Measurements from ENCODE around the gene CEP85. TPM values are rescaled to one million over a fixed set of nuclear protein-coding genes. Genes with fewer than 3 reads are reported as not detected.
A peak's percentile ranks its signal among the peaks of the same experiment; 100 is the strongest.

The CEP85 gene
- total RNA-seq, 1 donor from 2014 or later, result 46.6 TPM

DNA sequence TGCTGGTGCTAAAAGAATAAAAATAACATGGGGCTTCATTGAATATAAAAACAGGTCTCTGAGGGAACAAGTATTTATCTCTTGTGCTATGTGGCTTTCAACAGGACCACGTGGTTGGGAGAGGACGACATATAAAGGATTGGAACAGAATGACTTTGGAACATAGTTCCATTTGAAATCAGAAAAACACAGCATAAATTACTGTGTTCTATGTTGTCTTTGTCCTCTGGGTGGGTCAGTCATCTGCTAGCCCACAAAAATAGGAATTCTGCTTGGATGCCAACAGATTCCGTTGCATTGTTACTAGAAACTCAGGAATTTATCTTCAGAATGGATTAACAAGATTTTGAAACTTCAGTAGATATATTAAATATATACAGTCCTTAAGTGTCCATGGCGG is 5.9 kb downstream of the CEP85 start:
- H3K36me3 Mint-ChIP-seq (ENCODE audit: low read depth), result peaks cover 7% of the 10 kb centered on the region
- H3K27me3 Mint-ChIP-seq (ENCODE audit: low read depth), result no peaks in the 10 kb centered on the region
- peak overlapping the region; percentile 47 for H3K27ac Mint-ChIP-seq (ENCODE audit: unreplicated experiment)
- peaks cover 5% of the 10 kb centered on the region for H3K9me3 Mint-ChIP-seq
- no peak overlapping the region for H3K4me3 Mint-ChIP-seq
- no peak for TF ChIP-seq CTCF (conservative IDR thresholded peaks at IDR 0.05)
- H3K4me1 Mint-ChIP-seq, result peaks cover 33% of the 10 kb centered on the region
- DNase-seq (ENCODE audit: low read depth, low spot score), result no peak

GRCh38 chr1:26252718-26253117 is 18.7 kb downstream of the CEP85 start:
- no peak for TF ChIP-seq CTCF (conservative IDR thresholded peaks at IDR 0.05)
- peaks cover 16% of the 10 kb centered on the region for H3K36me3 Mint-ChIP-seq (ENCODE audit: low read depth)
- H3K4me1 Mint-ChIP-seq, result no peaks in the 10 kb centered on the region
- no peaks in the 10 kb centered on the region for H3K27me3 Mint-ChIP-seq (ENCODE audit: low read depth)
- H3K9me3 Mint-ChIP-seq, result peaks cover 2% of the 10 kb centered on the region
- DNase-seq (ENCODE audit: low read depth, low spot score), result no peak
- no peak overlapping the region for H3K27ac Mint-ChIP-seq (ENCODE audit: unreplicated experiment)
- no peak overlapping the region for H3K4me3 Mint-ChIP-seq

DNA sequence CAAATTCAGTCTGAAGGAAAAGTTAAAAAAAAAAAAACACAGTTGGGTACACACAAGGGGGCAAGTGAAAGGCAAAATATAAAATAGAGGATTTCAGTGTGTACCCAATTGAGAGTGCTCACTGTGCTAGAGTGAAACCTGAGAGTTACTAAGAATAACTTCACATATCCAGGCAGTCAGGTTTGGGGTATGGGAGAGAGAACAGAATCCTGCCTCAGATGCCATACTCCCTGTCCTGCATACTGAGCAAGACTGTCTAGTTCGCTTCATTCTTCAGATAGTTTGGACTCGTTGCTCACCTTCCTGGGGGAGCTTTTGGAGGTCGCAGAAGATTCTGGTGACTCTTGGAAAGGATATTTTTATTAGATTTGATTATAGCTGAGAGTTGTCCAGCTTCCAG is 20.4 kb downstream of the CEP85 start:
- Mint-ChIP-seq H3K4me3 (no peak overlapping the region), H3K9me3 (peaks cover 2% of the 10 kb centered on the region), H3K4me1 (no peaks in the 10 kb centered on the region), H3K27ac (ENCODE audit: unreplicated experiment) (no peak overlapping the region), H3K27me3 (ENCODE audit: low read depth) (no peaks in the 10 kb centered on the region), H3K36me3 (ENCODE audit: low read depth) (peaks cover 26% of the 10 kb centered on the region)
- DNase-seq (ENCODE audit: low read depth, low spot score), result no peak
- TF ChIP-seq CTCF (conservative IDR thresholded peaks at IDR 0.05), result no peak

DNA sequence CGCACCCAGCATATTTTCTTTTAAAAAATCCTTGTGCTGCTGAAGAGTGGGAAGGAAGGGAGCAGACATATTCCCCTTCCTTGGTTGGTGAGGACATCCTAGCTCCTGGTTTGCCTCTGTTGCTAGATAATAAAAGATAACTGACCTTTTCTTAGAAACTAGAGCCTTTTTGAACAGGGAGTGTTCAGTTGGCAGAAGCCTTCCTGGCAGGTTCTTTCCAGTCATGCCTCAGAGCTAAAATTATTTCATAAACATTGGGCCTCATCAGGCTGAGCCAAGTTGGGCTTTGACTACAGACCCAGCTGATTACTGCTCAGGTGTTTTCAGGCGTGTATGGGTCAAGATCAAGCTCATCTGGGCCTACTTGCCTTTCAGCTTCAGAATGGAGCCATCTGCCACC is 23.2 kb downstream of the CEP85 start:
- no peak for DNase-seq (ENCODE audit: low read depth, low spot score)
- TF ChIP-seq CTCF (conservative IDR thresholded peaks at IDR 0.05), result no peak
- H3K4me3 Mint-ChIP-seq, result no peak overlapping the region
- no peaks in the 10 kb centered on the region for H3K9me3 Mint-ChIP-seq
- no peaks in the 10 kb centered on the region for H3K4me1 Mint-ChIP-seq
- no peaks in the 10 kb centered on the region for H3K27me3 Mint-ChIP-seq (ENCODE audit: low read depth)
- peaks cover 28% of the 10 kb centered on the region for H3K36me3 Mint-ChIP-seq (ENCODE audit: low read depth)
- no peak overlapping the region for H3K27ac Mint-ChIP-seq (ENCODE audit: unreplicated experiment)

DNA sequence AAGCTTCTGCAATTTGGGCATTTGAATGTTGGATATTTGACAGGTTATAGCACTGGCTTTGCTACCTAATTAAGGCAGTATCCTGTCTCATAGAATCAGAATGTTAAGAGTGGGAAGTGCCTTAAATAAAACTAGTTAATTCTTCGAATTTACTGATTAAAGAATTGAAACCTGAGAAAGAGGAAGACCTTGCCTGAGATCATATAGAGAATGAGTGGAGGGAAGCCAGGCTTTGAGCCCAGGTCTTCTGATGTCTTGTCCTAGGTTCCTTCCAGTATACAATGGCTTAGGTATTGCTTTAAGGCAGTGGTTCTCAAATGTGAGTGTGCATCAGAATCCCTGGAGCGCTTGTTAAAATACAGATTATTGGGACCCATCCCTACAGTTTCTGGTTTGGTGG is 25.0 kb downstream of the CEP85 start:
- Mint-ChIP-seq H3K4me1 (no peaks in the 10 kb centered on the region), H3K36me3 (ENCODE audit: low read depth) (peaks cover 30% of the 10 kb centered on the region), H3K4me3 (no peak overlapping the region), H3K9me3 (no peaks in the 10 kb centered on the region), H3K27me3 (ENCODE audit: low read depth) (no peaks in the 10 kb centered on the region), H3K27ac (ENCODE audit: unreplicated experiment) (no peak overlapping the region)
- DNase-seq (ENCODE audit: low read depth, low spot score), result no peak
- no peak for TF ChIP-seq CTCF (conservative IDR thresholded peaks at IDR 0.05)

DNA sequence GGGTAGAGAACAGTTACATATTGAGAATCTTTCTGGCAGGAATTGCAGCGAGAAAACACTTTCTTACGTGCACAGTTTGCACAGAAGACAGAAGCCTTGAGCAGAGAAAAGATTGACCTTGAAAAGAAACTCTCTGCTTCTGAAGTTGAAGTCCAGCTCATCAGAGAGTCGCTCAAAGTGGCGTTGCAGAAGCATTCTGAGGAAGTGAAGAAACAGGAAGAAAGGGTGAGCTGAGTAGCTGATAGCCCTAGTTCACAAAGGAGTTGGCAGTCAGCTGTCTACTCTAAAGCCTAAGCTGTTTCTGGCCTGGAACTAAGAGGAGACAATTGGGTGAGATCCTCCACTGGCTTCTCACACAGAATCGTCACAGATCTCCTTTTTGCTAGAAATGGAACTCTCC is 25.6 kb downstream of the CEP85 start:
- TF ChIP-seq CTCF (conservative IDR thresholded peaks at IDR 0.05), result no peak
- H3K27ac Mint-ChIP-seq (ENCODE audit: unreplicated experiment), result no peak overlapping the region
- no peaks in the 10 kb centered on the region for H3K27me3 Mint-ChIP-seq (ENCODE audit: low read depth)
- H3K4me3 Mint-ChIP-seq, result no peak overlapping the region
- H3K9me3 Mint-ChIP-seq, result no peaks in the 10 kb centered on the region
- DNase-seq (ENCODE audit: low read depth, low spot score), result no peak
- H3K4me1 Mint-ChIP-seq, result no peaks in the 10 kb centered on the region
- peaks cover 32% of the 10 kb centered on the region for H3K36me3 Mint-ChIP-seq (ENCODE audit: low read depth)
